ENCODE measurements around the gene PABPC1L.

The PABPC1L gene

DNA sequence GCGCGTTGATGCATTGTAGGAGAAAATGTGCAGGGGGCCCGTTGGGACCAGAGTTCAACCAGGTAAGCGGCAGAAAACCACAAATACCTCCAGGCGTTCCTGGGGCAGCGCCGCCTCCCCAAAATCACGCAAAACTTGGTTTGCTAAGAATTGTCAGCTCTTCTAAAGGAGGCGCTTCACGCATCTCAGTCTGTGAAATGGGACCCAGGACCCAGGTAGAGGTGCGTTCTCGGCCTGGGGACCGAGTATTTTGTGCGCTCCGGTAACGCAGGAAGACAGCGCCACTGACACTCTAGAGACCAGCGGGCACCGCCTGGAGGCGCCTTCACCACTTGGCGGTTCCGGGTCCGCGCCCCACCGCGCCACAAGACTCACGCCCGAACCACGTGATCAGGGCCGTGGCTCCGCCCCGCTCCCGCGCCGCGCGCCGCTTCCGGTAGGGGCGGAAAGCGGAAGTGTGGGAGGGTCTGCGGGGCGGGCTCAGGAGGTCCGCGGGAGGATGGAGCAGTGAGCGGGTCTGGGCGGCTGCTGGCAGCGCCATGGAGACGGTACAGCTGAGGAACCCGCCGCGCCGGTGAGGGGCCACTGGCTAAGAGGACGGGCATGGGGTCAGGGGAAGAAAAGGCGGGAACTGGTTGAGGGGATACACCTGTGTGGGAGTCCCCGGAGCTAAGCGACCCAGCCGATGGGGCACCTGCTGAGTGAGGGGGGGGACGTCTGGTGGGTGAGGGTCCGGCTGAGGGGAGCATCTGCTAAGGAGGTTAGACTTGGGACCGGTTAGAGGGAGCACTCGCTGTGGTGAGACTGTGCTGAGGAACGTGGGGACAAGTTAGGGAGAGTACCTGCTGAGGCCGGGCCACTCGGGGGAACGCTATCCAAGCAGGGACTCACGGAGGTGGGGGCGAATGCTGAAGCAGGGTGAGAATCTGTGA is 56.4 kb downstream of the PABPC1L start, which contains the start of gene STK4:
TSS of gene STK4 (plus strand) at position 483 of the 932 bp plus-strand sequence. CDS start at position 540, 57 bp downstream.
- peak; percentile 91 to 94 for DNase-seq (ENCODE audit: low read depth in 2 of 2)

DNA sequence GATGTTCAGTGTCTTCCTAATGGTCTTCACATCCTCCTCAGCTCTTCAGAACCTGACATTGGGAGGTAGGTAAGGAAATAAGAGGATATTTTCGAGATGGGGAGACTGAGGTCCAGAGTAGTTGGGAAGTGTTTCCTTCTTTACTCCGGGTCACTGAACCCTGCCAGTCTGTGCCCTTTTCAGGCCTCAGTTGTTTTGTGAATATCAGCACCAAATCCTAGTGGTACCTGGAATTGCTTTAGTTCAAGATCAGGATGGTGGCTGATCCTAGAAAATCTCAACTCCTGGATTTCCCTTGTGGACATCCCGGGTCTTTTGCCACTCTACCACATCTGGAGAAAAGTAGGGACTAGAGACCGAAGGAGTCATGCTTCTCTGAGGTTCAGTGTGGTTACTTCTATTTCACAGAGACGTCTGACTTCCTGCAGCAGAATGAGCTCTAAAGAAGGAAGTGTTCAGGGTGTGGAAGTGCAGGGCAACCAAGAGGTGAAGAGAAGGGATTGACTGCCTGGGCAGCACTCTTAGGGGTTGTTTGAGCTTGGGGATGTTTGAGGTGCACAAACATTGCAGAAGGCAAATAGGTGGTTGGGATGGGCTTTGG is 57.4 kb downstream of the PABPC1L start:
- DNase-seq (ENCODE audit: low read depth in 2 of 2), result no peak

DNA sequence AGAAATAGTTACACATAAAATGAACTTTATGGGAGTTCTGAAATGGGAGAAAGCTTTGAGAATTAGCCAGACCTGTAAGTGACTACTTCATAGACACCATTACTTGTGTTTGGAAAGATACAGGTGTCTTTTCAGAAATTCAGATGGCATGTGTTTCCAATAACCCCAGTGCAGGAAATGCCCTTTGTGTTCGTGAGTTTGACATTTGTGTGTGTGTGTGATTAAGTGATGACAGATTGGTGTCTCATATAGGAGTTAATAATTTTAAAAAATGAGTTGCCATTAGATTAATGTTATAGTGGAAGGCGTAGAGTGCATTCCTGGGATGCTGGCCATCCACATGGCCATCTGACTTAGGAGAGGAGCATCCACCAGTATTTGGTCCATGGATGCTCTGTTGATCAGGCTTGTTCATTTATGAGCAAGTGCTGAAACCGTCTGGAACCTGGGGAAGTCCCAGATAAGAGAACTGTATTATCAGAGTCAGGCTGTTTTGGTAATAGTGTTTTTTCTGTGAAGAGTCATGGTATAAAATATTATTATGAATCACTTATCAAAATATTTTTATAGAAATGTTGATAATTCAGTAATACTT is 59.5 kb downstream of the PABPC1L start:
- DNase-seq (ENCODE audit: low read depth in 2 of 2), result no peak

DNA sequence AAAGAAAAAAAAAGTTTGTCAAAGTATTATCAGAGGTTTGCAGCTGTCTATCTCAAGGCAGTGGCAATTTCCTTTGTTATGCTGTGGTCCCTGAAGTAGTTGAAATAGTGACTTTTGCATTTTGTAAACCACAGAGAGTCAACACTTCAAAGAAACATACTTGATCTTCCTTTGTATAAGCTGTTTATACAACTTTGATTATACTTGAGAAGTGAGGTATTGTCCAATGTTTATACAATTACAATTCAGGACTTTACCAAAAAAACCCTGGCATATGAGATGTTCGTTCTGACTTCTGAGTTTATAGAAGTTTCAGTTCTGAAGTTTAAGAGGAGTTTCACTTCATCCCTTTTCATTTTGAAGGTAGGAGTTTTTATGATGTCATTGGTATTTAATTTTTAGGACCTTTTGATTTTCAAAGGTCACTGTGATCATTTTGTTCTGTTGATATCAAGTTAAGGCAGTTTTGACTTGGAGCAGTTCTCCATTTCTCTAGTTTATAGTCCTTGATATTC is 60.4 kb downstream of the PABPC1L start:
- no peak for DNase-seq (ENCODE audit: low read depth in 2 of 2)

DNA sequence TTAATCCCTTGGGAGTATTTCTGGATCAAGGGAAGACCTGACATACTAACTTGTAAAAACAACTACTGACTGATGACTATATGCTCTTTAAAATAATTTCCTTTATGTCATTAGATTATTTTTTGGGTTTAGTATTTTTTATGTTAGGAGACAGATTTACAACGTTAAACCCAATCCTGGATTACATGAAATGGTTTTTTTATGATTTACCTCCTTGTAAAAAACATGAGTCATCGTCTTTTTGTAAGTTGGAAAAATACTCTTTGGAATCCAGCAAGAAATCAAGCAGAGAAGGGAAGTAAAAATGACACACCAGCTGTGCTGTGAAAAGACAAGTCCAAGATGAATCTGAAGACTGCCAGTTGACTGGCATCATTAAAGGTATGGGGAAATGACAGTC is 63.2 kb downstream of the PABPC1L start:
- no peak for DNase-seq (ENCODE audit: low read depth in 2 of 2)

DNA sequence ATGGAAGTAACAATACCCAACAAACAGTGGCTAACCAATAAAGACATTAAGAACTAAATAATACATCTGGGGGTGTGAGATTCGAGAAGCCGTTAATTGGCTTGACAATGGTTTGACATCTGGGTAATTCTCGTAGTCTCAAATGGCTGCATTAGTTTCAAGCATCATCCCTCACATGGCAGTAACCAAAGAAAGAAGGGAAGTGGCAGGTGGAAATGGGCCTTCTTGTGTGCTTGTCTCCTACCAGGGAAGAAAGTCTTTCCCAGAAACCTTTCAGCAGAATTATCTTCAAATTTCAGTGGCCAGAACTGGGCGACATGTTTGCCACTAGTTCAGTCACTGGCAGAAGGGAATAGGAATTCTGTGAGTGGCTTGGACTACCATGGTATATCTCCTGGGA is 66.8 kb downstream of the PABPC1L start:
- DNase-seq (ENCODE audit: low read depth in 2 of 2), result no peak

DNA sequence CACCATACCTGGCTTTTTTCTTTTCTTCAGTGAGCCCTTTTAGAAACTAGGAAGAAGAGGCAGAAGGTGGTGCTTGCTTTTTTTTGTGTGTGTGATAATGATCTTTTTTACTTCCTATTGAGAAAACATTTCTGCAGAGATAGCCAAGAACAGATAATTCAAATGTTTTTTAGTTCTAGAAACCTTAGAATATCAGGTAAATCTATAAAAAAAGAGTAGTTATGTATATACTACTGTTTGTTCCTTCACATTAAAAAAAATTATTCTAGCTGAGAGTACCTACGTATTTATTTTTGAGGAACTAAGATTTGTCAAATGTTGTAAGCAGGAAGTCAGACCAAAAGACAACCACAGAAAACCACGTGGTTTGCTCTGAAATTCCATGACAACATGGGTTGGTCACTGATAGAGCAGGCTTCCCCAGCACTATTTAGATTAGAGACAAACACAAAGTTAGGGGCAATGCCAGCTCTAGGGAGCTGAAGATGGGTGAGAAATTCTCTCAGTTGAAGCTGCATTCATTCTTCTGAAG is 69.3 kb downstream of the PABPC1L start:
- peak; percentile 41 to 55 for DNase-seq (ENCODE audit: low read depth in 2 of 2)

DNA sequence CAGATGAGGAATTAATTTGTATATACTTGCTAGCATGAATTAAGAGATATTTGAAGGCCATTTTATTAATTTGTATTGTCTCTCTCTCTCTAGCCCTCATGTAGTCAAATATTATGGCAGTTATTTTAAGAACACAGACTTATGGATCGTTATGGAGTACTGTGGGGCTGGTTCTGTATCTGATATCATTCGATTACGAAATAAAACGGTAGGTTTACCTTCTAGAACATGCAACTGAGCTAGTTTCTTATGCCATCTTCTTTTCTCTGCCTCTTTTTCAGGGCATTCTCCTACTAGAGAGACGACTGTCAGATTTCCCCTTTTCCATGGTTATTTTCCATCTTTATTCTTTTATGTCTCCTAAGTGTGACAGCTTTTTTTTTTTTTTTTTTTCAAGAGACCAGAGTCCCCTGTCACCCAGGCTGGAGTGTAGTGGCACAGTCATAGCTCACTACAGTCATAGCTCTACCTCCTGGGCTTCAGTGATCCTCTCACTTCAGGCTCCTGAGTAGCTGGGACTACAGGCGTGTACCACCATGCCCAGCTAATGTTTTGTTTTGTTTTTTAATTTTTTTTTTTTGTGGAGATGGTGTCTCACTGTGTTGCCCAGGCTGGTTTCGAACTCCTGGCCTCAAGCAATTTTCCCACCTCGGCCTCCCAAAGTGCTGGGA is 72.0 kb downstream of the PABPC1L start:
- DNase-seq (ENCODE audit: low read depth in 2 of 2), result no peak

DNA sequence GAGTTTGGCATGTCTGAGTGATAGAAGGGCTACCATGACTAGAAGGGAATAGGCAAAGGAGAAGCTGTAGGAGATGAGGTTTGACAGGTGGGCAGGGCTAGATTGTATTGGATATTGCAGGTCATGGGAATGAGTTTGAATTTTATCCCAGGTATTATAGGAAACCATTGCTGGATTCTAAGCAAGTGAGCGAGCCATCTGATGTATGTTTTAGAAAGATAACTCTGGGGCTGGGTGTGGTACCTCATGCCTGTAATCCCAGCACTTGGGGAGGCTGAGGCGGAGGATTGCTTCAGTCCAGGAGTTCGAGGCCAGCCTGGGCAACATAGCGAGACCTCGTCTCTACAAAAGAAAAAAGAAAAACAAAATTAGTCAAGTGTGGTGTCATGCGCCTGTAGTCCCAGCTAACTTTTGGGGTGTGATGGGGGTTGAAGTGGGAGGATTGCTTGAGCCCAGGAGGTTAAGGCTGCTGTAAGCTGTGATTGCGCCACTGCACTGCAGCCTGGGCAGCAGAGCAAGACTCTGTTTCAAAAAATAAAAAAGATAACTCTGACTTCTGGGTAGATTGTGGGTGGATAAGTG is 73.3 kb downstream of the PABPC1L start:
- DNase-seq (ENCODE audit: low read depth in 2 of 2), result no peak

DNA sequence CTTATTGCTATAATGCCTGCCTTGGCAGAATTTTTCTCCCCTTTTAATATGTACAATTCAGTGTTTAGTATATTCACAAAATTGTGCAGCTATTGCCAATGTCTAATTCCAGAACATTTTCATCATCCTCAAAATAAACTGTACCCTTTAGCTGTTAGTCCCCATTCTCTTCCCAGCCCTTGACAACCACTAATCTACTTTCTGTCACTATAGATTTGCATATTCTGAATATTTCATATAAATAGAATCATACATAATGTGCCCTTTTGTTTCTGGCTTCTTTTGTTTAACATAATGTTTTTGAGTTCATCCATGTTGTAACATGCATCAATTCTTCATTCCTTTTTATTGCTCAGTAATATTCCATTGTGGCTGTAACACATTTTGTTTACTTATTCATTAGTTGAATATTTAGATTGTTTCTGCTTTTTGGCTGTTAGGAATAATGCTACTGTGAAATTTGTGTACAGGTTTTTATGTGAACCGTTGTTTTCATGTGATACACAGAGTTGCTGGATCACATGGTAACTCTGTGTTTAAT is 78.8 kb downstream of the PABPC1L start:
- no peak for DNase-seq (ENCODE audit: low read depth in 2 of 2)

Measured in stimulated activated CD8-positive, alpha-beta memory T cell treated with anti-CD3 and anti-CD28 coated beads, Interleukin-7, amount 100 ng/mL, for 1 hour (primary cell).